Measurements from ENCODE around the gene MEI1. TPM values are rescaled to one million over a fixed set of nuclear protein-coding genes. Genes with fewer than 3 reads are reported as not detected.

Gene MEI1
- total RNA-seq, 1 donor from 2014 or later: 0.64 TPM

GRCh38 chr22:41758231-41758630 lies 58.9 kb downstream of the MEI1 start:
- FAIRE-seq (no peak), DNase-seq (ENCODE audit: low read depth) (no peak)
- Mint-ChIP-seq H3K36me3 (ENCODE audit: low read depth, unreplicated experiment) (no peaks in the 10 kb centered on the region), H3K27me3 (ENCODE audit: low read depth, unreplicated experiment) (peaks cover 13% of the 10 kb centered on the region), H3K9me3 (ENCODE audit: unreplicated experiment) (peaks cover 2% of the 10 kb centered on the region), H3K27ac (ENCODE audit: unreplicated experiment) (no peak overlapping the region), H3K4me3 (ENCODE audit: unreplicated experiment) (no peak overlapping the region), H3K4me1 (ENCODE audit: low read depth, unreplicated experiment) (no peaks in the 10 kb centered on the region)
- Histone ChIP-seq H2AFZ (ENCODE audit: low read depth, low read length) (no peak overlapping the region), H3K4me1 (ENCODE audit: insufficient read depth, low read length) (no peaks in the 10 kb centered on the region), H4K20me1 (ENCODE audit: insufficient read depth, low read length) (no peaks in the 10 kb centered on the region), H3K36me3 (ENCODE audit: insufficient read depth, low read length) (no peaks in the 10 kb centered on the region), H3K4me2 (ENCODE audit: low read length) (no peak overlapping the region), H3K4me3 (ENCODE audit: insufficient read depth, low read depth, low read length) (no peak overlapping the region), H3K27ac (ENCODE audit: low read depth, low read length) (no peak overlapping the region), H3K9me3 (ENCODE audit: insufficient read depth, low read depth, low read length) (no peaks in the 10 kb centered on the region), H3K27me3 (ENCODE audit: insufficient read depth, low read length) (peaks cover 5% of the 10 kb centered on the region), H3K79me2 (ENCODE audit: insufficient read depth, low read length) (no peaks in the 10 kb centered on the region), H3K9ac (ENCODE audit: low read length) (no peak overlapping the region)
- no peak for TF ChIP-seq EZH2 (IDR thresholded peaks at IDR 0.05; ENCODE audit: insufficient read depth, low read length)
- TF ChIP-seq, protein P1, sequence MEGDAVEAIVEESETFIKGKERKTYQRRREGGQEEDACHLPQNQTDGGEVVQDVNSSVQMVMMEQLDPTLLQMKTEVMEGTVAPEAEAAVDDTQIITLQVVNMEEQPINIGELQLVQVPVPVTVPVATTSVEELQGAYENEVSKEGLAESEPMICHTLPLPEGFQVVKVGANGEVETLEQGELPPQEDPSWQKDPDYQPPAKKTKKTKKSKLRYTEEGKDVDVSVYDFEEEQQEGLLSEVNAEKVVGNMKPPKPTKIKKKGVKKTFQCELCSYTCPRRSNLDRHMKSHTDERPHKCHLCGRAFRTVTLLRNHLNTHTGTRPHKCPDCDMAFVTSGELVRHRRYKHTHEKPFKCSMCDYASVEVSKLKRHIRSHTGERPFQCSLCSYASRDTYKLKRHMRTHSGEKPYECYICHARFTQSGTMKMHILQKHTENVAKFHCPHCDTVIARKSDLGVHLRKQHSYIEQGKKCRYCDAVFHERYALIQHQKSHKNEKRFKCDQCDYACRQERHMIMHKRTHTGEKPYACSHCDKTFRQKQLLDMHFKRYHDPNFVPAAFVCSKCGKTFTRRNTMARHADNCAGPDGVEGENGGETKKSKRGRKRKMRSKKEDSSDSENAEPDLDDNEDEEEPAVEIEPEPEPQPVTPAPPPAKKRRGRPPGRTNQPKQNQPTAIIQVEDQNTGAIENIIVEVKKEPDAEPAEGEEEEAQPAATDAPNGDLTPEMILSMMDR (IDR thresholded peaks at IDR 0.05; ENCODE audit: insufficient read depth, low read depth, low read length): no peak

- Mint-ChIP-seq H3K36me3 (ENCODE audit: low read depth, unreplicated experiment) (no peaks in the 10 kb centered on the region), H3K4me1 (ENCODE audit: low read depth, unreplicated experiment) (peaks cover under 1% of the 10 kb centered on the region), H3K9me3 (ENCODE audit: unreplicated experiment) (peaks cover under 1% of the 10 kb centered on the region), H3K27ac (ENCODE audit: unreplicated experiment) (no peak overlapping the region), H3K27me3 (ENCODE audit: low read depth, unreplicated experiment) (peaks cover 7% of the 10 kb centered on the region), H3K4me3 (ENCODE audit: unreplicated experiment) (no peak overlapping the region)
- Histone ChIP-seq H4K20me1 (ENCODE audit: insufficient read depth, low read length) (no peaks in the 10 kb centered on the region), H3K9me3 (ENCODE audit: insufficient read depth, low read depth, low read length) (no peaks in the 10 kb centered on the region), H3K4me2 (ENCODE audit: low read length) (no peak overlapping the region), H3K27me3 (ENCODE audit: insufficient read depth, low read length) (no peaks in the 10 kb centered on the region), H3K4me1 (ENCODE audit: insufficient read depth, low read length) (no peaks in the 10 kb centered on the region), H3K79me2 (ENCODE audit: insufficient read depth, low read length) (no peaks in the 10 kb centered on the region), H2AFZ (ENCODE audit: low read depth, low read length) (no peak overlapping the region), H3K27ac (ENCODE audit: low read depth, low read length) (no peak overlapping the region), H3K4me3 (ENCODE audit: insufficient read depth, low read depth, low read length) (no peak overlapping the region), H3K9ac (ENCODE audit: low read length) (no peak overlapping the region), H3K36me3 (ENCODE audit: insufficient read depth, low read length) (no peaks in the 10 kb centered on the region)
- no peak for TF ChIP-seq EZH2 (IDR thresholded peaks at IDR 0.05; ENCODE audit: insufficient read depth, low read length)
- TF ChIP-seq, protein P1 (IDR thresholded peaks at IDR 0.05; ENCODE audit: insufficient read depth, low read depth, low read length): peak; percentile 37
- DNase-seq (ENCODE audit: low read depth): no peak
- no peak for FAIRE-seq
Observed at GRCh38 chr22:41762980-41763779, 63.9 kb downstream of the MEI1 start.

DNA sequence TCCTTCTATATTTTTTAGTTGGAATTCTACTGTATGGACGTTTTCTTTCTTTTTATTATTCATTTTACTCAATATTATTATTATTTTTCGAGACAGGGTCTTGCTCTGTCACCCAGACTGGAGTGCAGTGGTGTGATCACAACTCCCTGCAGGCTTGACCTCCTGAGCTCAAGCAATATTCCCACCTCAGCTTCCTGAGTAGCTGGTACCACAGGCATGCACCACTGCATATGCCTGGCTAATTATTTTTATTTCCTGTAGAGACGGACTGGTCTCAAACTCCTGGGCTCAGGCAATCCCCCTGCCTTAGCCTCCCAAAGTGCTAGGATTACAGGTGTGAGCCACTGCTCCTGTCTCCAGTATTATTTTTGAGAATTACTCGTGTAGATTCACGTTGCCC lies 67.2 kb downstream of the MEI1 start:
- Mint-ChIP-seq H3K27ac (ENCODE audit: unreplicated experiment) (no peak overlapping the region), H3K4me3 (ENCODE audit: unreplicated experiment) (no peak overlapping the region), H3K9me3 (ENCODE audit: unreplicated experiment) (no peaks in the 10 kb centered on the region), H3K36me3 (ENCODE audit: low read depth, unreplicated experiment) (no peaks in the 10 kb centered on the region), H3K4me1 (ENCODE audit: low read depth, unreplicated experiment) (peaks cover 5% of the 10 kb centered on the region), H3K27me3 (ENCODE audit: low read depth, unreplicated experiment) (peaks cover 3% of the 10 kb centered on the region)
- no peak overlapping the region for H3K4me3 ChIP-seq (ENCODE audit: insufficient read depth, low read depth, low read length)
- no peak for FAIRE-seq
- no peak overlapping the region for H3K9ac ChIP-seq (ENCODE audit: low read length)
- no peak overlapping the region for H2AFZ ChIP-seq (ENCODE audit: low read depth, low read length)
- H4K20me1 ChIP-seq (ENCODE audit: insufficient read depth, low read length): no peaks in the 10 kb centered on the region
- no peaks in the 10 kb centered on the region for H3K27me3 ChIP-seq (ENCODE audit: insufficient read depth, low read length)
- H3K36me3 ChIP-seq (ENCODE audit: insufficient read depth, low read length): no peaks in the 10 kb centered on the region
- H3K9me3 ChIP-seq (ENCODE audit: insufficient read depth, low read depth, low read length): no peaks in the 10 kb centered on the region
- H3K4me2 ChIP-seq (ENCODE audit: low read length): no peak overlapping the region
- DNase-seq (ENCODE audit: low read depth): no peak
- TF ChIP-seq, protein P1 (IDR thresholded peaks at IDR 0.05; ENCODE audit: insufficient read depth, low read depth, low read length): no peak
- TF ChIP-seq EZH2 (IDR thresholded peaks at IDR 0.05; ENCODE audit: insufficient read depth, low read length): no peak
- no peaks in the 10 kb centered on the region for H3K79me2 ChIP-seq (ENCODE audit: insufficient read depth, low read length)
- no peak overlapping the region for H3K27ac ChIP-seq (ENCODE audit: low read depth, low read length)
- no peaks in the 10 kb centered on the region for H3K4me1 ChIP-seq (ENCODE audit: insufficient read depth, low read length)
